Activated naive CD4-positive, alpha-beta T cell treated with Interleukin-2 at 50 U/mL for 16 hours (primary cell): ENCODE measurements around the gene IRAK2.
"Not testable (repeated sequence)": the region's sequence is repeated elsewhere in the genome, so short reads cannot be mapped to it uniquely, and the experiment has no call there.

Experiments used
- DNase-seq: peaks from one replicate; pipeline ENCODE4 v3.0.0-alpha.2; 2020

IRAK2 gene

GRCh38 chr3:10259798-10260197, 95.1 kb downstream of the IRAK2 start:
- no peak for DNase-seq

DNA sequence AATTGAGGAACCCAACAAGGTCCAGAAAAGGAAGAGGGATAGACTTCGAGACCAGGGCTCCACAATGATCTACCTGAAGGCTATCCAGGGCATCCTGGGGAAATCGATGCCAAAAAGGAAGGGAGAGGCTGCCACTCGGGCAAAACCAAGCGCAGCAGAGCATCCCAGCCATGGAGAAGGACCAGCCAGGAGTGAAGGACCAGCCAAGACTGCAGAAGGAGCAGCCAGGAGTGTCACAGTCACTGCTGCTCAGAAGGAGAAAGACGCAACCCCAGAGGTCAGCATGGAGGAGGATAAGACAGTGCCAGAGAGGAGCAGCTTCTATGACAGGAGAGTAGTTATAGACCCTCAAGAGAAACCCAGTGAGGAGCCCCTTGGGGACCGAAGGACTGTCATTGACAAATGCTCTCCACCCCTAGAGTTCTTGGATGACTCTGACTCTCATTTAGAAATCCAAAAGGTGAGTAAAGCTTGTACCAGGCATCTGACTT, 95.5 kb downstream of the IRAK2 start:
- DNase-seq: no peak

DNA sequence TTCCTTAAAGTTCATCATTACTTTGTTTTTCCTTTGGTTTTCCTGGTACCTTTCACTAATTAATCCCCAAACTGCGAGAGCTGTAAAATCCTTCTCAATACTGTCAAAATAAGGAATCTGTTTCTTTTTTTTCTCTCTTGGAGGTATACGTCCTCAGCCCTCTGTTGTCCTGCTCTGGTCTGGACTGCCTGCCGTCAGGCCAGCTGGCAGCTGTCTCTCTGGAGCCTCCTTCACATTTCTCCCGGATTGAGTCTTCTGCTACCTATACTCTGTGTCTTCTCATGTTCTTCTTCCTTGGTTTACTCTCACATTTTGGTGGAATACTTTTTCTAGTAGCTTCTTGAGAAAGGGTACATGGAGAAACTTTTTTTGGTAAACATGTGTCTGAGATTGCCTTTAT, 97.3 kb downstream of the IRAK2 start:
- no peak for DNase-seq

GRCh38 chr3:10263646-10264363, 99.1 kb downstream of the IRAK2 start:
- peak; percentile 77 for DNase-seq

GRCh38 chr3:10265833-10266232, 101.1 kb downstream of the IRAK2 start:
- no peak for DNase-seq

- DNase-seq: not testable (repeated sequence)
Measured at GRCh38 chr3:10266936-10267335, 102.2 kb downstream of the IRAK2 start.

- no peak for DNase-seq
Measured at GRCh38 chr3:10268116-10268515, 103.4 kb downstream of the IRAK2 start.

GRCh38 chr3:10268930-10269329, 104.2 kb downstream of the IRAK2 start:
- DNase-seq: no peak

DNA sequence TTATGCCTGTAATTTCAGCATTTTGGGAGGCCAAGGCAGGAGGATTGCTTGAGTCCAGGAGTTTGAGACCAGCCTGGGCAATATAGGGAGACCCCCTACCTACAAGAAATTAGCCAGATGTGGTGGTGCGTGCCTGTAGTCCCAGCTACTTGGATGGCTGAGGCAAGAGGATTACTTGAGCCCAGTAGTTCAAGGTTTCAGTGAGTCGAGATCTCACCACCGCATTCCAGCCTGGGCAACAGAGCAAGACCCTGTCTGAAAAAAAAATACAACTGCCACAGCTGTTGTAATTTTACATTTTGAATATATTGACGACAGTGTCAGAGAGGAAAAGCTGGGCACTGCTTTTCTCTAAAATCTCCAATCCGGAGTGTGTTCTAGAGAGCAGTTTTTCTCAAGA, 104.7 kb downstream of the IRAK2 start:
- no peak for DNase-seq

DNA sequence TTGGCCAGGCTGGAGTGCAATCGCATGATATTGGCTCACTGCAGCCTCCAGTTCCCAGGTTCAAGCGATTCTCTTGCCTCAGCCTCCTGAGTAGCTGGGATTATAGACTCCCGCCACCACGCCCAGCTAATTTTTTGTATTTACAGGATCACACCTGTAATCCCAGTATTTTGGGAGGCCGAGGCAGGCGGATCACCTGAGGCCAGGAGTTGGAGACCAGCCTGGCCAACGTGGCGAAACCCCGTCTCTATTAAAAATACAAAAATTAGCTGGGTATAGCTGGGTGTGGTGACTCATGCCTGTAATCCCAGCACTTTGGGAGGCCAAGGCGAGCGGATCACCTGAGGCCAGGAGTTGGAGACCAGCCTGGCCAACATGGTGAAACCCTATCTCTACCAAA, 107.8 kb downstream of the IRAK2 start:
- not testable (repeated sequence) for DNase-seq

DNA sequence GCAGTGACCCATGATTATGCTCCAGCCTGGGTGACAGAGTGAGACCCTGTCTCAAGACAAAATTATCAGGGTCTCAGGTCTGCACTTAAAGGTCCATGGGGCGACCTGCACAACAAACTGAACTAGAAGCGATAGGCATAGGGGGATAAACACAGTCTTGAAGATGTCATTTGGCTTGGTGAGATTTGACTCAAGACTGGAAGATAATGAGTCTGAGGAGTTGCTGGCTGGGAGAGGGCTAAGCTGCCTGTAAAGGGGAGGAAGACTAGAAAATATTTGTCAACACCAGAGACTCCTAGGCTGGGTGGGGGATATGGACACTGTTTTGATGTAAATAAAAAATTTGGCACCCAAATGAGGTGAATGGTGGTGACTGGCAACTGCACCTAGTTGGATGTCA, 108.3 kb downstream of the IRAK2 start:
- no peak for DNase-seq

DNA sequence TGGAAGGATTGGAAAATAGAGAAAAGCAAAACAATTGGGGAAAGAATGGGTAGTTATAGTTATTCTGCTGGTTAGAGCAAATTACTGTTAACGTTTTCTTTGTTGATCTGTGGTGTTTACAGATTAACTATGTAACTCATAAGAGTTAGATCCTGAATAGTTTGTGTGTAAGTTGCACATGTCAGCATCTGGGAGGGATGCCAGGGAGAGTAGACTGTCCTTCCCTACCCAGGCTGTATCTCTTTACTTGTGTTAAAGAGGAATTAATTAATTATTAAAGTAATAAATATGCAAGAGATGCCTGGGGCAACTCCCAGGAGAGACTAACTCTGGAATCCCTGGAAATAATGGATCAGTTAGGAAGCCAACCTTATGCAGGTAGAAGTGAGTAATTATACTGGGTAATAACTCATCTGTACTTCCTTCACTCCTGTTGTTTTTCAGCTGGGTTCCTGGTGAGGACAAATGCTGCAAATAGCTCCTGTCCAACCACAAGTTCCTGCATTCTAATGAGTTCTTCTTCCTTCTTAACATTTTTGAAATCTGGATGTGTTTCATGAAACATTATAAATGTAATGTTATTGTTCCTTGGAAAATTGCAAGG, 109.1 kb downstream of the IRAK2 start:
- DNase-seq: no peak

DNA sequence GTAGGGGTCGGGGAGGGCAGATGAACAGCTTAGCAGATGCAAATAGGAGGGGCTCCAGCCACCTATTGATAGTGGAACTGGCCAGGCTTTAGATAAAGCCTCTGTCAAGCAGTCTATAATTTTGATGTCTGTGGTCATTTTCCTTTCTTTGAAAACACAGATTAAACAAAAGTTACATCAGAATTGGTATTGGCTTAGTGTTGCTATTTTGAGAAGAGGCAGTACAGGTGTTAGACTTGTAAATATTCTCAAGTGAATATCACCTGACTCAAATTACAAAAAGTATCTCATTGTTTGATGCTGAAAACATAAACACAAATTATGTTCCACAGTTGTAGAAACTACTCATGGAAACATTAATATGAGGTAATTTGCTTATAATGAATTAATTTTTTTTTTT, 109.9 kb downstream of the IRAK2 start:
- DNase-seq: no peak

- DNase-seq: no peak
Measured at GRCh38 chr3:10277115-10277625, 112.5 kb downstream of the IRAK2 start.

DNA sequence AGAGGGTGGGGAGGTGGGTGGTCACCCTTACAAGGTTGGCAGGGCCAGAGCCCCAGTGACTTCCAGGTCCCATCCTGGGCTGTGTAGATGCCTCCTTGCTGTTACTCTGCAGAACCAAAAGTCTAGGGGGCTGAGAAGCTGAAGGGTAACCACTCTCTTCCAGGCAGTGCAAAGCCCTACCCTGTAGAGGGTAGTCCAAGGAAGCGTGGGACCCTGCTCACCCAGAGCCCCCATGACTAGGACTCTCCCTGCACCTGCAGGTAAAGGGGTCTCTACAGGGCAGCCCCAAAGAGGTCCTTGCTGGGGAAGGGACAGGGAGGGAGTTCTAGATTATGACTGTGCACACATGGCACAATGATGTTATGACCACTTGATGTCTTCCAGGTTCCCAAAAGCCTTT, 113.8 kb downstream of the IRAK2 start:
- no peak for DNase-seq

DNA sequence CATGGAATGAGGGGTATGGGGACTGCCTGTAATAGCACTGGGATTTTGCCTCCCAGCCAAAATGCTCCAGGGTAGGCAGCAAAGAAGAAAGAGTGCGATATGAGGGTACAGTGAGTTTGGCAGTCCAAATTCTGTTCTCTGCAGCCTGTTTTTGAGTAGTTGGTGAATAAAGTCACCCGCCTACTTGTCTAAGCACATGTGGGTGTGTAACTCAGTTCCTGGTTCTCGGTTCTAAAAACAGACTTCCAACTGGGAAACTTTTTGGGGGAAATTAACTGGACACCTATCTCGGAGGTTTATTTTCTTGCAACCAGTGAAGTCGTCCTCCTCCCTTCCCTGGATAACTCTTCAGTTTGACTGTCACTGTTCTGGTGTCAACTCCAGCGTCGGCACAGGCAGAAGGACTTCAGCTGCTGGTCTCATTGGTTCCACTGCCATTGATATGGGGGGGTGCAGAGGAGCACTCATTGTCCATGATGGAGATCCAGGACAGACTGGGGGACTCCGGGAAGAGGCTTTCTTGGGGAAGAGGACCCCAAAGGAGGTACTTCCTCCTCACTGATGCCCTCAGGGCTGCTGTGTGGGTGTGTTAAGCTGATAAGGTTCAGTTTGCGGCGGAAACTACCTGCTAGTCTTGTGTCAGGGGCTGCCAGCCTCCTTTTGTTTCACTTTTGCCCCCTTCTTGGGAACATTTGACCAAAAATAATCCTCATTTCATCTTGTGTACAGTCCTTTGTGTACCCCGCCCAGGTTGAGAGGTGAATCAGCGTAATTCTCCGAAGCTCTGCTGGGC, 114.9 kb downstream of the IRAK2 start:
- DNase-seq: no peak

DNA sequence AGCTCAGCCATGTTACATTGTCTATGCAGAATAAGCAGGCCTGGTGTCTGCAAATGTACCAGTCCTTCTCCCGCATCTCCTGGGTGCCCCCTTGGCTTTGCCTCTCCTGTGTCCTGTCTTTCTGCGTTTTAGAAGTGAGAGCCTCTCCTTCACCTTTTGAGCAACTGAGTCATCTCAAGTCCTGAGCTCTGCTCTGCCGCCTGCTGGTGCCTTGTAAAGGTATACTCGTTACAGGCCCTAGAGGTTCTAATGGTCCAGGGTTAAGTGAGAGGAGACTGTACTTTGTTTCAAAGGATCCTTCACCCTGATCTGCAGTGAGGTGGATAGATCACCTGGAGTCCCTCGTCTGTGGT, 115.4 kb downstream of the IRAK2 start:
- DNase-seq: no peak

DNA sequence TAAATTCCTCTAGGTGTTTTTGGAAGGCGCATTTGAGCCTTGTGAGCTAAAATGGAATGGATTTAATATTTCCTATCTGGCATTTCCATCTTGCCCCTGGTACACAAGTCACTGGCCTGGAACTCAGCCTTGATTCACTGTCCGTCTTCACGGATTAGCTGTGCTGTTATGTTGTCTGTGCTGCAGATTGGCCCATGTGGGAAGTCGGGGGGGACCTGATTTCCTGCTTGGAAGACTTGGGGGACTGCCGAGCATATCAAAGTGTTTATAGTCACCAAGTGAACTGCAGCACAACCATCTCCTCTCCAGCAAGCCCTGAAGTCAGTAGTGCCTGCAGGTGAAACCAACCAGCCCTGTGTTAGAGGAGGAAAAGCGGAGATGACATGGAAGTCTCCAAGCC, 115.9 kb downstream of the IRAK2 start:
- no peak for DNase-seq

GRCh38 chr3:10281951-10282350, 117.2 kb downstream of the IRAK2 start:
- no peak for DNase-seq

DNA sequence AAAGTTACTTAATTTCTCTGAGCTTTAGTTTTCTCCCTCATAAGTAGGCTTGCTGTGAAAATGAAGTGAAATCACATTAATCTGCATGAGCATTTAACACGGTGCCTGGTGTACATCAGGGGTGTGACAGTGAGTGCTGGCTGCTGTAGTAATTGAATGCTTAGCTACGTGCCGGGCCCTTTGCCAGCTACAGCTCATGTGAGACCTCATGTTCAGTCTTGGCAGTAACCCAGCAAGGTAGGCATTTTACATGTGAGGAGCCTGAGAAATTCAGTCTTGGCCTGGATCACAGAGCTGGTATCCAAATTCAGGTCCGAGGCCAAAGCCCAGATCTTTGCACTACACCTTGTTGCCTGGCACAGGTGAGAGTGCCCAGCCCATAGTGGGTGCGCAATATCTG, 118.9 kb downstream of the IRAK2 start:
- no peak for DNase-seq

GRCh38 chr3:10284496-10284895, 119.8 kb downstream of the IRAK2 start:
- DNase-seq: peak; percentile 49

DNA sequence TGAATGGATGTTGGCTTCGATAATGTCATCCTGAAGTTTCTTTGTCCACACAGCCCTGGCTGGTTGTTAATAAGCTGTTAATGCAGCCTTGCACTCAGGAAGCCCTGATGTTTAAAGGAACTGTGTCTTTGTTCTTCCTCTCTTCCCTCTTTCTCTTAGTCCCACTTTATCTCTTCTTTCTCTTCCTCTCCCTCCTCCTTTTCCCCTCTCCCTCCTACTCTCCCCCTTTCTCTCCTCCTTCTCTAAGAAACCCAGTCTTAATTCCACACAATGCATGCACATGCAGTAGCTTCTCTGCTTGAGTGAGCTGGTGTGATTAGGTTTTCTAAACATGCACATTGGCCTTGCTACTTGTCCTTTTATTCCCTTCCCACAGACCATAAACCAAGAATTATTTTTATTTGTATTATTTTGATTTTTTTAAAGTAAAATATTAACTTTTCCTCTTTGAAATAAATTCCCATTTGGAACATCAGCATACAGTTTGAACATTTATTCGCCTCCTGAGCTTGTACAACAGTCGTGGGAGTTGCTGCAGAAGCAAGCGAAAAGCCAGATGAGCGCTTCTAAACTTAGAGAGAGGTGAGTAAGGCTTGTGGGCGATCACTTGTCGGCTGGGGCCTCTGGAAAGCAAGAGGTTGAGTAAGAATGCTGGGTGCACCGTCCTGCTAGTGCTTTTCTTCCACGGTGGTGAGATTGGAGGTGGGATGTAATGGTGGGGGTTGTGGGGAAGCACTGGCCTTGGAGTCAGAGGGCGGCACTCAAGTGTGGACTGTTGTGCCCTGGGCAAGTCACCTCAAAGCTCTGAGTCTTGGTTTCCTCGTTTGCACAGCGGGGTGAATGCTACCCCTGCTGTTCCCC, 120.8 kb downstream of the IRAK2 start:
- no peak for DNase-seq

DNA sequence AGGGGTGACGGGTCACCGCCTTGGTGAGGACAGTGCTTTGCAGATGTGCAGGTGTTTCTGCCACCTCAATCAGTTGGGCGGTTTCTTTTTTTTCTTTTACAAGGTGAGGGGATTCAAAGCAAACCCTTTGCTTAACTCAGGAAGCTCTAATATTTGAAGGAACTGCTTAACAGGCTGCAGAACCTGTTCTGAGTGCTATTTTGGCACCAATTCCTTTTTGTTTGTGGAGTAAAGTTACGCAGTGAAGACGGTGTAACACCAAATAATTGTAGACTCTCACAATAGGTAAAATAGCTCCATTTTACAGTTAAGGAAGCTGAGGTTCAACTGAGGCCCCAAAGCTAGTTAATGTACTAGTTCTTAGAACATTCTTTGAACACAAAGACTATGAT, 121.4 kb downstream of the IRAK2 start:
- no peak for DNase-seq
